Measurements from ENCODE around the gene CYP19A1. TPM values are rescaled to one million over a fixed set of nuclear protein-coding genes. Genes with fewer than 3 reads are reported as not detected.
A peak's percentile ranks its signal among the peaks of the same experiment; 100 is the strongest.

CYP19A1 gene
- total and polyA plus RNA-seq, 2 experiments from 2014 or later = 0.76 to 1.2 TPM

- Histone ChIP-seq H3K27me3 (replicated peaks; ENCODE audit: insufficient read depth) (no peaks in the 10 kb centered on the region), H3K4me3 (peak overlapping the region; percentile 75), H2AFZ (peak overlapping the region; percentile 74), H3K9me3 (ENCODE audit: low read depth) (no peaks in the 10 kb centered on the region), H3K79me2 (ENCODE audit: insufficient read depth) (no peaks in the 10 kb centered on the region), H3K4me1 (ENCODE audit: insufficient read depth) (no peaks in the 10 kb centered on the region), H3K9me2 (ENCODE audit: insufficient read depth) (no peaks in the 10 kb centered on the region), H3K27ac (no peak overlapping the region), H3F3A (ENCODE audit: insufficient read depth) (no peaks in the 10 kb centered on the region), H3K36me3 (ENCODE audit: low read depth) (no peaks in the 10 kb centered on the region), H3K4me2 (ENCODE audit: unreplicated experiment) (peak overlapping the region; percentile 96), H4K20me1 (ENCODE audit: insufficient read depth) (no peaks in the 10 kb centered on the region), H3K9ac (peak overlapping the region; percentile 59)
- 1 to 2% methylated on average over 46 to 47 of the region's 47 CpGs for WGBS, 2 experiments (ENCODE audit: low coverage in 1 of 2, low lambda C conversion rate in 2 of 2, missing lambda C conversion rate in 2 of 2)
- TF ChIP-seq EZH2 (IDR thresholded peaks at IDR 0.05; ENCODE audit: insufficient read depth, poor library complexity, severe bottlenecking) (no peak), EZH2phosphoT487 (IDR thresholded peaks at IDR 0.05; ENCODE audit: insufficient read depth, low read depth) (no peak)
- in situ Hi-C loops (cut with MboI) = no loop called here
- DNase-seq = peak; percentile 66
These were observed 71.2 kb downstream of the CYP19A1 start for GRCh38 chr15:51267051-51267702.

GRCh38 chr15:51266656-51267050 is 71.7 kb downstream of the CYP19A1 start:
- in situ Hi-C loops (cut with MboI) = no loop called here
- Histone ChIP-seq H3K27ac (no peak overlapping the region), H3K79me2 (ENCODE audit: insufficient read depth) (no peaks in the 10 kb centered on the region), H3K9ac (peak overlapping the region; percentile 59), H3K9me3 (ENCODE audit: low read depth) (no peaks in the 10 kb centered on the region), H3K4me3 (peak overlapping the region; percentile 75), H3K27me3 (replicated peaks; ENCODE audit: insufficient read depth) (no peaks in the 10 kb centered on the region), H3K4me1 (ENCODE audit: insufficient read depth) (no peaks in the 10 kb centered on the region), H3K9me2 (ENCODE audit: insufficient read depth) (no peaks in the 10 kb centered on the region), H3F3A (ENCODE audit: insufficient read depth) (no peaks in the 10 kb centered on the region), H4K20me1 (ENCODE audit: insufficient read depth) (no peaks in the 10 kb centered on the region), H2AFZ (peak overlapping the region; percentile 74), H3K36me3 (ENCODE audit: low read depth) (no peaks in the 10 kb centered on the region), H3K4me2 (ENCODE audit: unreplicated experiment) (peak overlapping the region; percentile 96)
- WGBS, 2 experiments (ENCODE audit: low coverage in 1 of 2, low lambda C conversion rate in 2 of 2, missing lambda C conversion rate in 2 of 2) = 12 to 14% methylated on average over 9 of the region's 9 CpGs
- TF ChIP-seq EZH2phosphoT487 (IDR thresholded peaks at IDR 0.05; ENCODE audit: insufficient read depth, low read depth) = no peak
- TF ChIP-seq EZH2 (IDR thresholded peaks at IDR 0.05; ENCODE audit: insufficient read depth, poor library complexity, severe bottlenecking) = no peak
- DNase-seq = peak; percentile 50

DNA sequence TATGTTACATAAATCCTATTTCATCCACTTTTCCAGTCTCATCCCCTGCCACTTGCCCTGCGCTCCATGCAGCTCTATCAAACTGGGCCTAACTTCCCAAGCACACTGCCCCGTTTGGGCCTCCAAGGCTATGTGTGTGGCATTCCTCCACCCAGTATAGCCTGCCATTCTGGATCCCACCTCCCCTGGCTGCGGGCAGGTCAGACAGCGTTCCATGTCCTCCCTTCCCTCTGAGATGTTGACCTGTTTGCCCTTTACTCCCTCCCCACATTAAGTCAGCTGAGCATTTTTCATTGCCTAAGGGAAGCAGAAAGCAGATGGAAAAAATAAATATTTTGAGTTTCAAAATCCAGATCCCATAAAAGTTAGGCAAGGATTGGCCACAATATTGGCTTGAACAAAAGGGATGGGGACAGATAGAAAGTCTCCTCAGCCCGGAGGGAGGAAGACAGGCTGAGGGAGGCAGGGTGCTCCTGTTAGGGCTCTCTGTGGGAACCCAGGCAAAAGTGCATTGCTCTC is 73.3 kb downstream of the CYP19A1 start:
- H3K4me2 ChIP-seq (ENCODE audit: unreplicated experiment) = no peak overlapping the region
- TF ChIP-seq EZH2 (IDR thresholded peaks at IDR 0.05; ENCODE audit: insufficient read depth, poor library complexity, severe bottlenecking) (no peak), EZH2phosphoT487 (IDR thresholded peaks at IDR 0.05; ENCODE audit: insufficient read depth, low read depth) (no peak)
- H3K27ac ChIP-seq = no peak overlapping the region
- DNase-seq = no peak
- no peak overlapping the region for H3K4me3 ChIP-seq
- peaks cover 7% of the 10 kb centered on the region for H3K4me1 ChIP-seq (ENCODE audit: insufficient read depth)
- no peaks in the 10 kb centered on the region for H3K9me3 ChIP-seq (ENCODE audit: low read depth)
- no peaks in the 10 kb centered on the region for H3K27me3 ChIP-seq (replicated peaks; ENCODE audit: insufficient read depth)
- no peaks in the 10 kb centered on the region for H3K9me2 ChIP-seq (ENCODE audit: insufficient read depth)
- in situ Hi-C loops (cut with MboI) = no loop called here
- no peaks in the 10 kb centered on the region for H4K20me1 ChIP-seq (ENCODE audit: insufficient read depth)
- H3K9ac ChIP-seq = no peak overlapping the region
- 62 to 65% methylated on average over 5 of the region's 5 CpGs for WGBS, 2 experiments (ENCODE audit: low coverage in 1 of 2, low lambda C conversion rate in 2 of 2, missing lambda C conversion rate in 2 of 2)
- H3K79me2 ChIP-seq (ENCODE audit: insufficient read depth) = no peaks in the 10 kb centered on the region
- H3K36me3 ChIP-seq (ENCODE audit: low read depth) = no peaks in the 10 kb centered on the region
- H2AFZ ChIP-seq = no peak overlapping the region
- peaks cover 6% of the 10 kb centered on the region for H3F3A ChIP-seq (ENCODE audit: insufficient read depth)

- no peaks in the 10 kb centered on the region for H3K36me3 ChIP-seq (ENCODE audit: low read depth)
- H3K9ac ChIP-seq = no peak overlapping the region
- TF ChIP-seq EZH2 (IDR thresholded peaks at IDR 0.05; ENCODE audit: insufficient read depth, poor library complexity, severe bottlenecking) (no peak), EZH2phosphoT487 (IDR thresholded peaks at IDR 0.05; ENCODE audit: insufficient read depth, low read depth) (no peak)
- no peak overlapping the region for H3K4me2 ChIP-seq (ENCODE audit: unreplicated experiment)
- H3K27ac ChIP-seq = no peak overlapping the region
- in situ Hi-C loops (cut with MboI) = no loop called here
- peak; percentile 13 for DNase-seq
- H4K20me1 ChIP-seq (ENCODE audit: insufficient read depth) = no peaks in the 10 kb centered on the region
- no peak overlapping the region for H2AFZ ChIP-seq
- H3K9me2 ChIP-seq (ENCODE audit: insufficient read depth) = no peaks in the 10 kb centered on the region
- H3K4me1 ChIP-seq (ENCODE audit: insufficient read depth) = peaks cover 19% of the 10 kb centered on the region
- peaks cover 18% of the 10 kb centered on the region for H3F3A ChIP-seq (ENCODE audit: insufficient read depth)
- H3K27me3 ChIP-seq (replicated peaks; ENCODE audit: insufficient read depth) = no peaks in the 10 kb centered on the region
- no peaks in the 10 kb centered on the region for H3K9me3 ChIP-seq (ENCODE audit: low read depth)
- no peak overlapping the region for H3K4me3 ChIP-seq
- H3K79me2 ChIP-seq (ENCODE audit: insufficient read depth) = no peaks in the 10 kb centered on the region
These were observed 74.7 kb downstream of the CYP19A1 start for GRCh38 chr15:51263726-51264125.

All from GM23248 (cell line).